ENCODE data around the gene RNU5D-1. TPM values are rescaled to one million over a fixed set of nuclear protein-coding genes. Genes with fewer than 3 reads are reported as not detected.

RNU5D-1 gene
- total RNA-seq, 4 donors from 2014 or later = not detected

- no peak overlapping the region for H3K27ac ChIP-seq
- no peaks in the 10 kb centered on the region for H3K27me3 ChIP-seq
- 85% methylated on average over 3 of the region's 3 CpGs for WGBS
- no peaks in the 10 kb centered on the region for H3K9me3 ChIP-seq
- no peaks in the 10 kb centered on the region for H3K4me1 ChIP-seq
- DNase-seq (ENCODE audit: low spot score in 2 of 2) = no peak
- no peaks in the 10 kb centered on the region for H3K36me3 ChIP-seq
- TF ChIP-seq POLR2A (IDR thresholded peaks at IDR 0.05) = no peak
- TF ChIP-seq CTCF (IDR thresholded peaks at IDR 0.05) = no peak
- no peak for TF ChIP-seq EP300 (IDR thresholded peaks at IDR 0.05)
- no peak for TF ChIP-seq POLR2AphosphoS5 (IDR thresholded peaks at IDR 0.05)
- H3K4me3 ChIP-seq = no peak overlapping the region
Measured at GRCh38 chr1:44760876-44761275, 29.9 kb upstream of the RNU5D-1 start.

- Histone ChIP-seq H3K4me1 (no peaks in the 10 kb centered on the region), H3K27ac (no peak overlapping the region), H3K36me3 (no peaks in the 10 kb centered on the region), H3K4me3 (no peak overlapping the region), H3K27me3 (no peaks in the 10 kb centered on the region), H3K9me3 (no peaks in the 10 kb centered on the region)
- DNase-seq (ENCODE audit: low spot score in 2 of 2) = no peak
- 85% methylated on average over 11 of the region's 11 CpGs for WGBS
- TF ChIP-seq POLR2AphosphoS5 (IDR thresholded peaks at IDR 0.05) (no peak), EP300 (IDR thresholded peaks at IDR 0.05) (no peak), CTCF (IDR thresholded peaks at IDR 0.05) (no peak)
Measured at GRCh38 chr1:44759077-44759476, 28.1 kb upstream of the RNU5D-1 start.

GRCh38 chr1:44757420-44757819 lies 26.4 kb upstream of the RNU5D-1 start:
- TF ChIP-seq CTCF (IDR thresholded peaks at IDR 0.05) = no peak
- no peak for TF ChIP-seq POLR2AphosphoS5 (IDR thresholded peaks at IDR 0.05)
- TF ChIP-seq POLR2A (IDR thresholded peaks at IDR 0.05) = no peak
- no peak for TF ChIP-seq EP300 (IDR thresholded peaks at IDR 0.05)
- H3K27me3 ChIP-seq = no peaks in the 10 kb centered on the region
- no peaks in the 10 kb centered on the region for H3K4me1 ChIP-seq
- H3K27ac ChIP-seq = no peak overlapping the region
- H3K36me3 ChIP-seq = no peaks in the 10 kb centered on the region
- no peaks in the 10 kb centered on the region for H3K9me3 ChIP-seq
- no peak overlapping the region for H3K4me3 ChIP-seq
- DNase-seq (ENCODE audit: low spot score in 2 of 2) = no peak
- 95% methylated on average over 2 of the region's 2 CpGs for WGBS

GRCh38 chr1:44747878-44748277 lies 16.9 kb upstream of the RNU5D-1 start:
- Histone ChIP-seq H3K9me3 (no peaks in the 10 kb centered on the region), H3K27me3 (no peaks in the 10 kb centered on the region), H3K4me1 (no peaks in the 10 kb centered on the region), H3K36me3 (no peaks in the 10 kb centered on the region), H3K4me3 (no peak overlapping the region), H3K27ac (no peak overlapping the region)
- 92% methylated on average over 3 of the region's 3 CpGs for WGBS
- TF ChIP-seq POLR2A (IDR thresholded peaks at IDR 0.05) = no peak
- TF ChIP-seq POLR2AphosphoS5 (IDR thresholded peaks at IDR 0.05) = no peak
- no peak for TF ChIP-seq EP300 (IDR thresholded peaks at IDR 0.05)
- no peak for TF ChIP-seq CTCF (IDR thresholded peaks at IDR 0.05)
- no peak for DNase-seq (ENCODE audit: low spot score in 2 of 2)

- DNase-seq (ENCODE audit: low spot score in 2 of 2) = no peak
- Histone ChIP-seq H3K9me3 (no peaks in the 10 kb centered on the region), H3K4me3 (no peak overlapping the region), H3K27ac (no peak overlapping the region), H3K36me3 (no peaks in the 10 kb centered on the region), H3K4me1 (peaks cover 8% of the 10 kb centered on the region), H3K27me3 (no peaks in the 10 kb centered on the region)
- 78% methylated on average over 1 of the region's 1 CpG for WGBS
- TF ChIP-seq CTCF (IDR thresholded peaks at IDR 0.05) (no peak), POLR2A (IDR thresholded peaks at IDR 0.05) (no peak), POLR2AphosphoS5 (IDR thresholded peaks at IDR 0.05) (no peak), EP300 (IDR thresholded peaks at IDR 0.05) (no peak)
Measured at GRCh38 chr1:44743211-44743610, 12.2 kb upstream of the RNU5D-1 start.

All from suprapubic skin (tissue), 4 donors.